Hippocampal formation (tissue), 2 donors: Measurements from ENCODE around the gene INSYN2B.

ENCODE experiments used
- DNase-seq, 2 donors: peaks; one replicate each; lab custom pipeline; 2025; lab: John Stamatoyannopoulos, UW

The INSYN2B gene

GRCh38 chr5:169933127-169933526 lies 47.2 kb downstream of the INSYN2B start:
- no peak for DNase-seq

- no peak for DNase-seq
Measured at GRCh38 chr5:169923988-169924387, 56.3 kb downstream of the INSYN2B start.

DNA sequence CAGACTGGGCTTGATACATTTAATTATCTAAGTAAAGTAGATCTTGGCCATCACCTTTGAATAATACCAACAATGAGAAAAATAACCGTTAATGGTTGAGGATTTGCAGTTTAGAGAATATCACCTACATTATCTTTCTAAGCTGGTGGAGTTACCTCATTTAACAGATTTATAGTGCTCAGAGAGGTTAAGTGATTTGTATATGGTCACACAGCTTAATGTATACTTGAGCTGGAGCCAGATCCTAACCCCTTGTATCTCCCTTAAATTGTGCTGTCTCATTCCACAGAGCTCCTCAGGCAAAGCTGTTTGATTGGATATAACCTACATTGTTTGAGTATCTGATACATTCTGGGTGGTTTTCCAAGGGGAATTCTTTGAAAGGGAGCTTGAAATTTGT lies 57.8 kb downstream of the INSYN2B start:
- DNase-seq, result no peak

DNA sequence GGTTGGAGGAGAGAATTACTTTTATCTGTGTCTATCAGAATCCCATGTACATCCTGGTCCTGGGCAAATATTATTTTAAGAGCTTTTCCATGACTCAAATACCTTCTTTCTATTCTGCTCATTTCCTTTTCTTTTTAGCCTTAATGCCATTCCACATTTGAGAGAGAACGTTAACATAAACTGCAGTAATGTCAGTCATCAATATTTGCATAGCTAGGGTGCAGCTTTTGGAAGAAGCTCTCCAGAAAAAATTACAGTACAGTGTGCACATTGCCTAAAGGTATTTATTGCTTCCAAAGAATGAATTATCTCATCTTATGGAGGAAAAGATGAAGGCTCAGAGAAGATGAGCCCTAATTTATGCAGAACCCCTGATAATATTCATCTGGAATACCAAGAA lies 58.3 kb downstream of the INSYN2B start:
- no peak for DNase-seq

DNA sequence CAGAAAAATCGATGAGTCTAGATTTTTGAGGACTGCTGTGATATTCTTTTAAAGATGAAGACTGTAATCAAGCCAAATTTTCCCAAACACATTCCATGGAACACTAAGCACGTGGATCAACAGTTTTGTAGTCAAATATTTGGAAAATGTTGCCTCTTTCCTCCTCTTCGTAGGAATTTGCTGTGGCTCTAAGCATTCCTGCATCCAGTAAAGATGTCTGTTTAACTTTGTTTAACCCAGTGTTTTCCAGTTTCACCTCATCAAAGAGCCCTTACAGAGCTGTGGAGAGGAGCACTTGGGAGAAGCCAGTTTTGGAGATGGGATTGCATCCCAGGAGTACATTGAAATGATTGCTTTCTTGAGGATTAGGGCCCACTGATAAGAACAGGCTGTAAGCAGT lies 58.9 kb downstream of the INSYN2B start:
- no peak for DNase-seq

- no peak for DNase-seq
Measured at GRCh38 chr5:169920474-169920873, 59.8 kb downstream of the INSYN2B start.

DNA sequence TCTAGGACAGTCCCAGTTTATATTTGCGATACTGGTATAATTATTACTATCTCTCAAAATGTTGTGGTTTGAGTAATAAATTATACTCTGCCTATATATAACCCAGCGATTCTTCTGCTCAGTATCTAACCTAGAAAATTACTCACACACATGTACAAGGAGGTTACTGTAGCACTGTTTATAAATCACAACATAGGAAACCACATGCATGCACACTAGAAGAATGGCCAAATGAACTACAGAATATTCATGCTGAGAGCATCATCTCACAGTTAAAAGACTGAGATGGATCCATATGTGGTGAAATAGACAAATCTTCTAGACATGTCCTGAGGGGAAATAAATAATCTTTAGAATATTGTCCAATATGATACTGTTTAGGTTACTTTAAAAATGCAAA lies 62.1 kb downstream of the INSYN2B start:
- no peak for DNase-seq

GRCh38 chr5:169917500-169917899 lies 62.8 kb downstream of the INSYN2B start:
- no peak for DNase-seq

DNA sequence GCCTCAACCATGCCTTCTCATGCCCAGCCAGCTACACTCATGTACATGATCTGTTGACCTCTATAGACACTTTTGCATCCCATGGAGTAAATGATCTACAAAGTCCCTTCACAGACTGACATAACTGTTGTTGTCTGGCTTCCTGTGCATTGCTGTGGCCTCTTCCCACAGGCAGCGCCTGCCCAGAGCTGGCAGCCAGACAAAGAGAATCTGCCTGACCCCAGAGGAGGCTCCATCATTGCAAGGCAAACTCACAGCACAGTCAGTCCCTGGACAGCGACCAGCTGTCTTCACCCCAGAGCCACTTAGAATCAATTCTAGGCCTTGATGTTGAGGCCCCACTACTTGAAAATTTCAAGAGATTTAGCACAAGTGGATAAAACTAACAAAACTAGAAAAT lies 65.5 kb downstream of the INSYN2B start:
- peak; percentile 59 to 71 for DNase-seq

DNA sequence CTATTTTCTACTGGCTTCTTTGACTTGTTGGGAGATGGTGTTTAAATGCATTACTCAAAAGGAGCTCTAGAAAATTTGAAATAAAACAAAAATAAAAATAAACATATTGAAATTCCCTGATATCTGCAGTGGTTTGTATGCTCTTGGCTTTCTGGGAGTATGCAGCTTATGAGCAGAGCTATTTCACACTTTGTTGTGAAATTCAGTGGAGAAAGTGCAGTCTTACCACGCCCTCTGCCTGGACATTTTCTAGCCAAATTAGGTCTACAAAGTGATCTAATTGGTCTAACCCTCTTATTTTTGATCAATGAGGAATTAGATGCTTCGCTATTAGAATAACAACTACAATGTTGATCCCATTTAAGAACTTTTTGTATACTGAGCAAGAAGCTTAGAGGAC lies 66.8 kb downstream of the INSYN2B start:
- no peak for DNase-seq

GRCh38 chr5:169911448-169912212 lies 68.7 kb downstream of the INSYN2B start:
- no peak for DNase-seq

DNA sequence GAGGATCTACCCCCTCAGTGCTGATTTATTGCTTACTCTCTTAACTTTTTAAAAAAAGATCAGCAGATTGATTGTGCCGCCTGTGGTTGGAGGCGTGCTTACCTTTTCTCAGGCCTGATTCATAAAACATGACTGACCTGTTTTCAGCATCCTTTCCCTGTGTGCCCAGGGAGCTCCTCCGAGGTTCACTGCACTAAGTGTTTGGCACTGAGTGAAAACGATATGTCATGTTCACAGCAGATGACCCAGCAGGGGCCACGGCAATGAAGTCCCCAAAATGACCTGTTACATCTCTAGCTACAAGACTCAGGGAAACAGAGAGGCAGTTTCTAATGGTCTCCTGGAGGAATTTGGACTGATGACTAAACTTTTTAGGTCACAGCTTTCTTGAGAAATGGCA lies 69.9 kb downstream of the INSYN2B start:
- no peak for DNase-seq

DNA sequence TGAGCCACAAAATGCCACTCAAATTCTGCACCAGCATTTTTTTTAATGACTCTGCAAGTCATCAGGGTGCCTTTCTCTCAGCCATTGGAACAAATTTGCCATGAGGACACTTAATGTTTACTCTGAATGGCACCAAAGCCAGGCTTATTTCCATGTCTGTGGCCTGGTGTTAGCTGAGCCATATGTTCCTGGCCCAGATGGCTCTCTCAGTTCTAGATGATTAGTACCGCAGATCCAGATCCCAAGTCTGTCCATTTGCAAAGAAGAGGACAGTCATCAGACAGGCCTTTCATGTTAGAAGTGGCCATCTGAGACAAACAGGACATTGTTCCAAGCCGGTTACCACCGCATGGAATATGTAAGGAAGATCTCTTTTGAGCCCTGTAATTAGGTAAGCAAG lies 70.3 kb downstream of the INSYN2B start:
- DNase-seq, result peak; percentile 18 to 47

DNA sequence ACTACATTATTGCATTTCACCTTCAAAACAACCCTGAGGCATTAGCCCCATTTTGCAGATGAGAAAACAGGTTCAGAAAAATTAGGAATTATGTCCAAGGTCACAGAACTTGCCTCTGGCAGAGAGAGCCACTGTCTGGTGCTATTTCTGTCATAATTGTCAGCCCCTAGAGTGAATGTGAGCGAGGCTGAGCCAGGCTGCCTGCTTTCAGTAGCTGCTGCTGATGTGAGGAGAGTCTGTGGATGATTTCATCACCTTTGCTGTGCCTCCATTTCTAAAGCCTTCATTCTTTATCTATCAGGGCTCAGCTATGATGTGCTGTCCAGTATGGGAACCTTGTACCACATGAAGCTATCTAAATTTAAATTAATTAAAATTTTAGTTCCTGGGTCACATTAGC lies 71.4 kb downstream of the INSYN2B start:
- DNase-seq, result no peak

GRCh38 chr5:169906745-169907649 lies 73.3 kb downstream of the INSYN2B start:
- no peak for DNase-seq

- DNase-seq, result peak in 1 of 2 donors; percentile 11
Measured at GRCh38 chr5:169905017-169905416, 75.3 kb downstream of the INSYN2B start.

- DNase-seq, result no peak
Measured at GRCh38 chr5:169904508-169904907, 75.8 kb downstream of the INSYN2B start.

GRCh38 chr5:169904059-169904458 lies 76.2 kb downstream of the INSYN2B start:
- no peak for DNase-seq

DNA sequence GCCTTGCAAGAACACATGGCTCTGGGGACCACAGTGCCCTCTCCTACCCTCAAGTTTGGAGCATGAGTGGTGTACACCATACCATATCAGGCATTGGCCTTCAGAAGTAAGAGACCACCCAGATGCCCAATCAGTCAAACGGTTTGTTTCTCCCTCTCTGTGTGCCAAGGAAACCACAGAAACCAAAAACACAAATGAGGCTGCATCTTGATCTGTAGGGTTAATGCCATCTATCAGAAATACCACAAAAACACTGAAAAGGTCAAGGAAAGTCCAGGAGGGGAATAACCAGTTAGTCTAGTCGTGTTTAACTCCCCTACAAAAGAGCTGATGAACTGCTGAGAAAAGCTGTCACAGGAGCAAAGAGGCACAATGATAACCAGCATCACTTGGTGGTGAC lies 78.4 kb downstream of the INSYN2B start:
- no peak for DNase-seq

DNA sequence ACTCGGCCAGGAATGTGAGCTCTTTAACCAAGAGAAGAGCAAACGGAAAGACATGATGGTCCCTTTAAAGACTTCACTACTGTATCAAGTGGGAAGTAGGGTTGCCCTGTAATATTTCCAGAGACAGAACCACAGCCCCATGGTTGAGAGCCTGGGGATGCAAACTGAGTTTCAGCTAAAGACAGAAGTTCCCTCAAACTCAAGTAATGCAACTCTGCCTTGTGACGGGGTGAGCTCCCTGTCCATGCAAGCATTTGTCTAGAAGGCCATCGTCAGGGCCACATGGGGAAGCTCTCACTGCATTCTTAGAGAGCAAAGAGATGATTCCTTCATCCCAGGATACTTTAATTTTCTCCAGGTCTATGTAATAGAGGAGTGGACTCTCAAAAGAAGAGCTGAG lies 82.8 kb downstream of the INSYN2B start:
- no peak for DNase-seq

DNA sequence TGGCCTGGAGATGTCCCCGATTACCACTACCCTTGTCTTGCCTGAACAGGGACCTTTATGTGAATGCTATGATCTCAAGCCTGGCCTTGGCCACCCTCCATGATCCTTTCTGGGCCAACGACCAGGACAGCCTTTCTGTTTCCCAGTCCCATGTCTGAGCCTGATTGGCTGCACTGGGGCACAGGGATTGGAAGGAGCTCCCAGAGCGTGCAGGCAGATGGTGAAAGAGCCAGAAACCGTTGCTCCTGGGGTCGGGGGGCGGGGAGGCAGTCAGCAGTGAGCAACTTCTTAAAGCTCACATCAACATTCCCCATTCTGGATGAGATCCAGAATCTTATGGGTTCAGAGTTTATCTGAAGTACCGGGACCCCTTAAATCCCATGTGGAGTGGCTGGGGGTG lies 84.4 kb downstream of the INSYN2B start:
- peak; percentile 78 to 87 for DNase-seq

DNA sequence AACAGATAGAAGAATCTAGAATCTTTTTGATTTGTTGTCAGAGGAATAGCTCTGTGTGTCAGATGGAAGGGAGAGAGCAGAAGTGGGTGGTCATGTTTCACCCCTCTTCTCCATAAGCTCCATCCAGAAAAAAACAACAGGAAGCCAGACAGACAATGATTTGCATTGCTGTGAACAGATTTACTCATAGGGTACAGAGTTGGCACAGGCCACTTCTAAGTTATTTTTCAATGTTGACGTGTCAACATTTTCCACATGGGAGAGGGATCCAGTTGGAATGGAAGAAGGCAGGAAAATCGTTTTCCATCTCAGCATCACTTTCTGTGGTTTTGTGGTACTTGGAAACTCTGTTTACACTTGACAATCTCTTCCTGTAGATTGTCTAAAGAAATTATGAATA lies 86.7 kb downstream of the INSYN2B start:
- no peak for DNase-seq

- no peak for DNase-seq
Measured at GRCh38 chr5:169893010-169893409, 87.3 kb downstream of the INSYN2B start.
